ENCODE data around the gene NINJ1.

The NINJ1 gene

DNA sequence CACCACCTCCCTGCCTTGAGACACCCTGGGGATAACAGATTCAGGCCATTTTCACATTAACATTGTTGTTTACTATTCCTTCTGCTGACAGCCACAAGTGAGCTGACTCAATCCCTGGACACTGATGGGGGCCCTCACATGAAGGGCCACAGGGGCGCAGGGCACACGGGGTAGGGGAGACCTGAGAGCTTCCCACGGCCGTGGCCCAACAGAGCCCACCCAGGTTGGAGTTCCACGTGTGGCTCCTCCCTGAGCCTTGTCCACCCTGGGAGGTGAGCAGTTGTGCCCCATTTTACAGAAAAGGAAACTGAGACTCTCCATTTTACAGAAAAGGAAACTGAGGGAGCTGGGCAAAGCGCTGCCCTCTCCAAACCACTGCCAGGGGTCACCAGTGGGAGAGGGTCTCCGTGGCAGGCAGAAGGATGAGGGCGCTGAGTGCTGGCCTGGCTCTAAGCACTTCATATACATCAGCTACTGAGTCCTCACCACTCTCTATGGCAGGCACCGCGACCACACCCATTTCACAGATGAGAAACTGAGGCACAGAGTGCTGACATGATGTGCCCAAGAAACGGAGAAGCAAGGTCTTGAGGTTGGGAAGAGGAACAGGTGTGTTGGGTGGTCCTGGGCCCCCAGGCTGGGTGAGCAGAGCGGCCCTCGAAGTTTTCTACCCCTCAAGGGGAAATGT lies 2.3 kb downstream of the NINJ1 start:
- H3K4me3 ChIP-seq (ENCODE audit: low read length) = no peak overlapping the region
- no peak for TF ChIP-seq ZNF274 (IDR thresholded peaks at IDR 0.05; ENCODE audit: low read depth, low read length)

DNA sequence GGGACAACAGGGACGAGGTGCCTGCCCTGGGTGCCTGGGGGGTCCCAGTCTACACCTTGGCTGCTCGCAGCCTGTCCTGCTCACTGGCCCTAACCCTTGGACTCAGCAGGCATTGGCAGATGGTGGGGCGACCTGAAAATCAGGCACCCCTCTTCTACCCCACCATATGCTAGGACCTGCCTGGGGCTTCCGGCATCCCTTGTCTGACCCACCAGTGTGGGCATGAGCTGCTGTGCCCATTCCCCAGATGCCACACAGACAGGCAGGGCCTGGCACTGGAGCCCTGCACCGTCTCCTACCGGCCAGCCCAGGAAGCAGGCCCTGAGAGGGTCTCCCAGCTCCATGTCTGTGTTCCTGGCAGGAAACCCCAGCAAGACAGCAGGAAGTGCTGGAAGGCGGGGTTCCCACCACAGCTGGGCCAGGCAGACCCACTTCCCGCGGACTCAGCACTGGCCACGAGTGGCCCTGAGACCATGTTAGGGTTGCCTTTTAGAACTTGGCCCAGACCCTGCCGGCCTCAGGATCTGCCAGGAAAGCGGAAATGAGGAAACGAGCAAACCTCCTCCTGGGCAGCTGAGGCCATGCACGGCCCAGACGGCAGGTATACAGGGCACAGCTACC lies 3.1 kb downstream of the NINJ1 start:
- no peak overlapping the region for H3K4me3 ChIP-seq (ENCODE audit: low read length)
- TF ChIP-seq ZNF274 (IDR thresholded peaks at IDR 0.05; ENCODE audit: low read depth, low read length) = no peak

DNA sequence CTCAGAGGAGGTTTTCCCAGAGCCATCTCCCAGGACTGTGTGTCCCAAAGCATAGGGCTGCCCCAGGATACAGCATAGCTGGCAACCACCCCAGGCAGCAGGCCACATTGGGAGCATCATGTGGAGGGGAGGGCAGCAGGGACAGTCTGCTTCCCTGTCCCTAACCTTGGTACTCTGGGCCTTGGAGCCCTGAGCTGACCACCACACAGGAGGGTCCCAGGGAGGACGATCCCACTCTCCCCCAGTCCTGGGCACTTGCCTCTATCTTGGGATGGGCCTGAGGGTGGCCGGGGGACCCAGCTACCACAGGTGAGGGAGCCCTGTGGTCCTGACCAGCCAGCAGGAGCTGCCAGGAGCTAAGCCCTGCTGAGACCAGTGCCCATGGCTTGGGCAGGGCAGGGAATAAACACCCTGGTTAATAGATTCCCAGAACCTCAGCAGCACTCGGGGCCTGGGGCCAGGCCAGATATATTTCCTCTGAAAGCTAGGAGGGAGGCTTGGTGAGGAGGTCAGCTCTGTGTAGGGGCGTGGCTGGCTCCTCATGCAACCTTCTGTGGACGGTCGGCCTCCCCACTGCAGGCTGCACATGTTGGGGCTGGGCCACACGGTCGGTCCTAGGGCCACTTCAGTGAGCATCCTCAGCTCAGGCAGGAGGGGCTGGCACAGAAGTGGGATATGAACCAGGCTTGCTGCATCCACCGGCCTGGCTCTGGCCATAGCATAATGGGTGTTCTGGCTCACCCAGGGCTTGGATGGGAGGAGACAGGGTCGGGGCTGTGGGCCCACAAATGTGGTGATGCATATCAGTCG lies 4.2 kb downstream of the NINJ1 start:
- H3K4me3 ChIP-seq (ENCODE audit: low read length) = no peak overlapping the region

DNA sequence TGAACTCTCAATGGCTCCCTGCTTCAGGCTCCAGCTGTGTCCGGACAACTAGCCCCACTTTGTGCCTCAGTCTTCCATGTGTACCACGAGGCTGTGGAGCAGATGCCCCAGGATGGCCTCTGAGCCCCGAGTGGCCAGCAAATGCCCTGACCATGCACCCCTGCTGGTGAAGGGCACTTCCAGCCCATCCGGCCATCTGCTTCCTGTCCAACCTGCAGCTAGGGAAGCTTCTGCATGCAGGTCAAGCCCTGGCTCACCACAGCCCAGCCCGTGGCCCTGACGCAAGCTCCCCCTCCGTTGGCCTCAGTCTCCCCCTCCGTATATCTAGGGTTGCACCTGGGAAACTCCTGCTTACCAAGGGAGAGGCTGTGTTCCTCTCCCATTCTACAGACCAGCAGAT lies 4.8 kb downstream of the NINJ1 start:
- H3K4me3 ChIP-seq (ENCODE audit: low read length) = no peak overlapping the region
- no peak for TF ChIP-seq ZNF274 (IDR thresholded peaks at IDR 0.05; ENCODE audit: low read depth, low read length)

More for the DNA sequence above, 4.2 kb downstream of the NINJ1 start:
- TF ChIP-seq ZNF274 (IDR thresholded peaks at IDR 0.05; ENCODE audit: low read depth, low read length) = no peak

DNA sequence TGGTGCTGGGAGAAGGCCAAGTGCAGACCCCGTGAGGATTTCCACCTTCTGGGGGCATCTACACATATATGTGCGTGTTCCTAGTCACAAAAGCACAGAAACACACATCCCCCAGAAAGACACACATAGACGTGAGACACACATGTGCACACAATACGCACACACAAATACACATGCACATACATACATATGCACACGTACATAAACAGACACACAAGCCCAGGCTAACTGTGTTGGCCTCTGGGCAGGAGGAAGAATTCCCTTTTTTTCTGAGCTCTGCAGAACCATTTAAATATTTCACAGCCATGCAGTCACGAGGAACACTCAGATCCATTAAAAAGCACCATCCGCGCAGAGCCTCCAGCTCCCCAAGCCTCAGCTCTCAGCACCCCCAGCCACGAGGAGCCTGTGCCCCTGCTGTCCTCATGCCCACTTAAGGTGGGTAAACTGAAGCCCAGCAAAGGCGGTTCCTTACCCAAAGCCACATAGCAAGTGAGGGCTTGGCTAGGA lies 5.3 kb downstream of the NINJ1 start:
- no peak for TF ChIP-seq ZNF274 (IDR thresholded peaks at IDR 0.05; ENCODE audit: low read depth, low read length)
- H3K4me3 ChIP-seq (ENCODE audit: low read length) = no peak overlapping the region

DNA sequence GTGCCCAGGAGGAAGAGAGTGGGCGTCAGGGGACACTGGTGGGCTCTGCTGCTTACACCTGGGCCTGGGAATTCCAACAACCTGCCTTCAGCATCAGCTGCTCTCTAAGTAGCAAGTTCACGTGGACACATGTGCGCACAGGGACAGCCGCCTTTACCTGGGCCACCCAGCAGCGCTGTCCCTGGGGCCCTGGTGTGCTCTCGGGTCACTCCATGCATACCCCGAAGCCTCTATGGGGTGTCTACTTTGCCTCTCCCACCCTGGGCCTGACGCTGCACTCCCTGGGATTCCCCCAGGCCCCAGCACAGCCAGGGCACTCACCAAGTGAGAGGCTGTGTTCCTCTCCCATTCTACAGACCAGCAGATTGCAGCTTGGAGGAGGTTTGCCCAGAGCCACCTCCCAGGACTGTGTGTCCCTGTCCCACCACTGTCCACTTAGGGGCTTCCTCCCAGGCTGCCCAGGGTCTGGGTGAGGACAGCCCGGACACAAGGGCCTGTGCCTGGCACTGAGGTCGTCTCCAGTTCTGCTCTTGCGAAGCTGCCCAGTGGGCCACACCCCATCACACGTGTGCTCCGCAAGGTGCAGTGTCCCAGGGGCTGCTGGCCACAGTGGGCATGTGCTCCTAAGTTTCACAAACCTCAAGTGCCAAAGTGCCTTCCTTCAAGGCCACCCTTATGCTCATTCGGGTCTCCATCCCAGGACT lies 5.9 kb downstream of the NINJ1 start:
- no peak for TF ChIP-seq ZNF274 (IDR thresholded peaks at IDR 0.05; ENCODE audit: low read depth, low read length)

DNA sequence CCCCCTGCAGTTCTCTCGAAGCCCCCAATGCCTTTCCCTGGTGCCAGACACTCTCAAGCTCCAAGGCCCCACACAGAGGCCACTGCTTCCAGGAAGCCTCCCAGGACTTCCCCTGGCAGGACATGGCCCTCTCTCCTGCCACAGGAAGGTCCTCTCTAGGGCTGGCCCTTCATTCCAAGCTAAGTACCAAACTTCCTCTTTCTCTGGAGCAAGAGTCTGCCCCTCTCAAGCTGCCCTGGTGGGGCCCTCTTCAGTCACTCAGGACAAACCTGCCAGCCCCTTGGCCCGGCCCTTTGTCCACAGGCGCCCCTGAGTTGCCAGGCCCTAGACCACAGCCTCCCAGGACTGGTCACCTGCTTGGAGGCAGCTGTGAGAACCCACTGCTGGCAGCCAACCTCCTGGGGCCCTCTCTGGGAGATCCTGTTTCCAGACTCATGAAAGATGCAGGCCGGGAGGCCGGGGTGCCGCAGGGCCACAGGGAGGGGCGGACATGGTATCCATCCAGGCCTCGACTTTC lies 6.6 kb downstream of the NINJ1 start:
- H3K4me3 ChIP-seq (ENCODE audit: low read length) = no peak overlapping the region
- no peak for TF ChIP-seq ZNF274 (IDR thresholded peaks at IDR 0.05; ENCODE audit: low read depth, low read length)

More for the DNA sequence above, 5.9 kb downstream of the NINJ1 start:
- H3K4me3 ChIP-seq (ENCODE audit: low read length) = no peak overlapping the region

DNA sequence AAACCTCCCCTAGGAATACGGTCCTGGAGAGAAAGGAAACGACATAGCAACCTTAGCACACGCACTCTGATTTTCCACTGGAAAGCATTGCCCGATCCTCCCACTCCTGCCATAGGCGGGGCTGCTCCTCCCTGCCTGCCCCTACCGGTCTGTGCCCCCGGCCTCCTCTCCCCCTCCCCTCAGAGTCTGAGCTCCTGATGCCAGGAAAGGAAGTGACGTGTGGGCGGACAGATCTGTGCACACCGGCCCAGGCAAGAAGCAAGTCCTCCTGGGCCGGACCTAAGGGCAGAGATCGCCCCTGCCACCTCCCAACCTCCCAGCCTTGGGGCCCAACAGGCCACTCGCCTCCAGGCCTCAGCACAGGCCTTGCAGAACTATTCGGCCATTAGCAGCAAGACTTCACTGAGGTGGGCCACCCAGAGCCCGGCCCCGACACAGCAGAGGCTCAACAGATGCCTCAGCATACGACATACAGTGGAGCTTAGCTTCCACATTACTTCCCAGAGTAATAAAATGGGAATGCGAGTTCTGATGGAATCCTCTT lies 7.2 kb downstream of the NINJ1 start:
- no peak overlapping the region for H3K4me3 ChIP-seq (ENCODE audit: low read length)
- no peak for TF ChIP-seq ZNF274 (IDR thresholded peaks at IDR 0.05; ENCODE audit: low read depth, low read length)

DNA sequence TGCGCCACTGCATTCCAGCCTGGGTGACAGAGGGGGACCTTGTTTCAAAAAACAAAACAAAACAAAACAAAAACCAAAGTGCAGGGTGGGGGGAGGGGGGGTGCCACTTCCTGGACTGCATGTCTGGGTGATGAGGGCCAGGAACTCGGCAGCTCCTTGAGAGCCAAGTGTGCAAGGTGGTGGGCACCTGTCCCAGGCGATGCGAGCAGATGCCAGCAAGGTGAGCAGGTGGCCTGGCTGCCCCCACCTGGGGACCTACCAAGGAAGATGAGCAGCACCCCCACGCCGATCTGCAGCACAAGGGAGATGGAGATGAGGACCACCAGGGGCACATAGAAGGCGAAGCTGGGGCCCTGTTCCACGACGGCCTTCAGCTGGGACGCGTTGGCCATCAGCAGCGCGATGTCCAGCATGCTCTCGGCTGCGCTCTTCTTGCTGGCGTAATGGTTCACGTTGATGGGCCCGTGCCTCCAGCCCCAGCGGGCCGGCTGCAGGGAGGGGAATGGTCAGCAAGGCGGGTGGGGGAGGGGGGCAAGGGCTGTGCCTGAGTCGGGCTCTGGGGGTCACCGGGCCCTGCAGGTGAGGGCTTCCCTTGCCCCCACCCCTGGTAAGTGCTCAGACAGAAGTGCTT lies 7.8 kb downstream of the NINJ1 start:
- no peak for TF ChIP-seq ZNF274 (IDR thresholded peaks at IDR 0.05; ENCODE audit: low read depth, low read length)
- no peak overlapping the region for H3K4me3 ChIP-seq (ENCODE audit: low read length)

DNA sequence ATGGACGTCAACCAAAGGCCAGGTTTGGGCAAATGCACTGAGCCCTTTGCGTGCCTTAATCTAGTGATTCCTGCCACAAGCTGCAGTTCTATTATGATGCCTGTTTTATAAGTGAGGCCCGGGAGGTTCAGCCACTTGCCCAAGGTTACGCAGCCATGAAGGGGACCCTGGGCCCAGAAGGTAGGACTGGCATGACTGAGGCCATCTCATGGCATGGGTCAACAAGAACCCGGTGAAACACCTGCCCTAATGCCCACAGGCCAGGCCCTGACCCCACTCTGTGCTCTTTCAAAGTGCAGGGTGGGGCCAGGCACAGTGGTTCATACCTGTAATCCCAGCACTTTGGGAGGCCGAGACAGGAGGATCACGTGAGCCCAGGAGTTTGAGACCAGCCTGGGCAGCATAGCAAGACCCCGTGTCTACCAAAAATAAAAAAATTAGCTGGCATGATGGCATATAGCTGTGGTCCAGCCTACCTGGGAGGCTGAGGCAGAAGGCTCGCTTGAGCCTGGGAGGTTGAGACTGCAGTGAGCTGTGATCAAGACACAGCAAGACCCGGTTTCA lies 8.6 kb downstream of the NINJ1 start:
- no peak overlapping the region for H3K4me3 ChIP-seq (ENCODE audit: low read length)
- TF ChIP-seq ZNF274 (IDR thresholded peaks at IDR 0.05; ENCODE audit: low read depth, low read length) = no peak

DNA sequence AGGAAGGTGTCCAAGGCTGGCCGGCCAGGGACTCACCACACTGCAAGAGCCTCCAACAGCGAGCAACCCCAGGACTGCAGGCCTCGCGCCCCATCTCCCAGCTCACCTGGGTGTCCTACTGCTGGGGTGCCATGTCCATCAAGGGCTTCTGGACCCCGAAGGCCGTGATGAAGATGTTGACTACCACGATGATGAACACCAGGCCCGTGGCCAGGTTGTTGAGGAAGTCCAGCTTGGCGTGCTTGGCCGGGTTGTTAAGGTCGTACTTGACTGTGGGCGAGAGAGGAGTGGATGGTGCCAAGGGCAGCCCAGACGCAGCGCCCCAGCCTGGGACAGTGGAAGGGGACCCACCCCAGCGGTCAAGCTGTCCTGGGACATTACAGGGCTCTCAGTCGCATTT lies 9.3 kb downstream of the NINJ1 start:
- no peak overlapping the region for H3K4me3 ChIP-seq (ENCODE audit: low read length)
- no peak for TF ChIP-seq ZNF274 (IDR thresholded peaks at IDR 0.05; ENCODE audit: low read depth, low read length)

DNA sequence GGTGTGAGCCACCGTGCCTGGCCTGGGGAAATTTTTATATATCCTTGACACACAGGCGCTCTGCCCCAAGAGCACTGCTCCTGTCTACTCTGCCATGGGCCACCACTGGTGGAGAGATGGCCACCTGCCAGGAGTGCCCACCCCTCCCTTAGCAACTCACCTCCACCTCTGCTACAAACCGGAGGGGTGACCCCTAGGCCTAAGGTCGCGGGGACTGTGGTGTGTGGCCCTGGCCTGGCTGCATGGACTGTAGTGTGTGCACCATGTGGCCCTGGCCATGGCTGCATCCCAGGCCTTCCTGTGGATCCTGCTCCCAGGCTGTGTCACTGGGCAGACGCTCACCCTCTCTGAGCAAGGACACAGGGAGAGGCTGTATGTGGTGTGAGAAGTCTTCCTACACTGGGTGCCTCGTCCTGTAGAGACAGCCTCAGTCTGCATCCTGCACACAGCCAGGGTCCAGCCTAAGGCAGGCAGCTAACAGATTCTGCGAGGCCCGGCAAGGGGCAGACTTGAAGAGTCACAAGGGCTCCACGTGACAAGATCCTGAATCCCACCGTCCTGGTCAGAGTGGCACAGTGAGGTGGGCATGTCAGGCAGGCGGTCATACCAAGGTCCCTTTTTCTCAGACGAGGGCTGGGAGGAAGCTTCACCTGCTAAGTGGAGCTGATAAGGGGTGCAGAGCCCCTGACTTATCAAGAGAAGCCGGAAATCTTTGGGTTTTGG lies 10.3 kb downstream of the NINJ1 start:
- TF ChIP-seq ZNF274 (IDR thresholded peaks at IDR 0.05; ENCODE audit: low read depth, low read length) = no peak
- no peak overlapping the region for H3K4me3 ChIP-seq (ENCODE audit: low read length)
